Endodermal cell (in vitro differentiated cells): ENCODE data around the gene CPA4. TPM values are rescaled to one million over a fixed set of nuclear protein-coding genes. Genes with fewer than 3 reads are reported as not detected.

Source experiments
- DNase-seq: peaks from one replicate; pipeline ENCODE4 v3.0.0-alpha.2; 2017
- H3K27ac ChIP-seq: 2 replicates; pipeline ENCODE4 v1.5.1; 2013; ENCODE audit warnings: mild to moderate bottlenecking, low read depth, low read length, moderate library complexity
- H3K27me3 ChIP-seq: 2 replicates; pipeline ENCODE4 v1.6.1; 2013; ENCODE audit warnings: mild to moderate bottlenecking, low read length, moderate library complexity; ENCODE audit not compliant: insufficient read depth, control insufficient read depth, poor library complexity, severe bottlenecking
- H3K36me3 ChIP-seq: 2 replicates; pipeline ENCODE4 v1.7.0; 2013; ENCODE audit warnings: mild to moderate bottlenecking, low read length, moderate library complexity; ENCODE audit not compliant: control insufficient read depth, insufficient read depth
- H3K4me1 ChIP-seq: one replicate; pipeline ENCODE4 v1.7.0; 2013; ENCODE audit warnings: low read length; ENCODE audit not compliant: control insufficient read depth, insufficient read depth
- H3K4me3 ChIP-seq: 2 replicates; pipeline ENCODE4 v1.5.1; 2013; ENCODE audit warnings: mild to moderate bottlenecking, low read length, moderate library complexity
- H3K9ac ChIP-seq: 2 replicates; pipeline ENCODE4 v1.6.1; 2013; ENCODE audit warnings: mild to moderate bottlenecking, low read length, moderate library complexity; ENCODE audit not compliant: poor library complexity, severe bottlenecking; ENCODE audit errors: extremely low read depth
- H3K9me3 ChIP-seq: 2 replicates; pipeline ENCODE4 v1.6.1; 2013; ENCODE audit warnings: mild to moderate bottlenecking, low read length, moderate library complexity; ENCODE audit not compliant: control insufficient read depth
- H3K27ac Mint-ChIP-seq: 2 replicates; pipeline ENCODE4 v1.8.0; 2020; ENCODE audit warnings: mixed read lengths
- H3K27me3 Mint-ChIP-seq: 2 replicates; pipeline ENCODE4 v1.8.0; 2021; ENCODE audit warnings: mild to moderate bottlenecking, mixed read lengths; ENCODE audit not compliant: insufficient read depth
- H3K36me3 Mint-ChIP-seq: 2 replicates; pipeline ENCODE4 v1.8.0; 2020; ENCODE audit warnings: low read depth, mixed read lengths
- H3K4me1 Mint-ChIP-seq: 2 replicates; pipeline ENCODE4 v1.8.0; 2020; ENCODE audit warnings: mixed read lengths
- H3K4me3 Mint-ChIP-seq: 2 replicates; pipeline ENCODE4 v1.8.0; 2020; ENCODE audit warnings: mild to moderate bottlenecking, moderate library complexity, mixed read lengths
- H3K9me3 Mint-ChIP-seq: 2 replicates; pipeline ENCODE4 v1.8.0; 2020; ENCODE audit warnings: mild to moderate bottlenecking, mixed read lengths
- CTCF ChIP-seq: fragments of 200-600 bp; sonication (generic); conservative IDR thresholded peaks from 2 replicates; pipeline ENCODE4 v1.5.0; 2021; ENCODE audit warnings: antibody characterized with exemption, mild to moderate bottlenecking
- WGBS, 2 experiments: methylation state at CpG; one replicate each; pipeline versions ENCODE4 v1.1.5 to v1.1.7; 2013; ENCODE audit warnings: missing lambda C conversion rate in 2 of 2, mixed read lengths in 1 of 2; ENCODE audit not compliant: insufficient coverage in 1 of 2, insufficient read length in 1 of 2; 5-methylcytosine and 5-hydroxymethylcytosine counted together
- total RNA-seq, 2 donors: library from RNA; stranded (reverse); fragmentation: NEBNext Ultra II Directional in 1 of 2; extraction: Animal tissue kit (Norgen Biotek cat#: 25700) in 1 of 2; gene quantifications; 2 replicates in 1 of 2; 3 replicates in 1 of 2; pipeline ENCODE4 v1.2.1, GENCODE V29; 2021

Gene CPA4
- total RNA-seq, 2 donors from 2014 or later, result not detected

GRCh38 chr7:130338233-130338632 is 45.3 kb downstream of the CPA4 start:
- H3K27ac Mint-ChIP-seq, result no peak overlapping the region
- Histone ChIP-seq H3K27ac (no peak overlapping the region), H3K9ac (no peak overlapping the region), H3K27me3 (no peaks in the 10 kb centered on the region), H3K36me3 (no peaks in the 10 kb centered on the region), H3K9me3 (no peaks in the 10 kb centered on the region), H3K4me3 (no peak overlapping the region), H3K4me1 (no peaks in the 10 kb centered on the region)
- no peak overlapping the region for H3K4me3 Mint-ChIP-seq
- no peak for TF ChIP-seq CTCF
- H3K36me3 Mint-ChIP-seq, result no peaks in the 10 kb centered on the region
- WGBS, 2 experiments, result 59 to 81% methylated on average over 2 to 3 of the region's 3 CpGs
- H3K9me3 Mint-ChIP-seq, result no peaks in the 10 kb centered on the region
- H3K4me1 Mint-ChIP-seq, result peaks cover 6% of the 10 kb centered on the region
- H3K27me3 Mint-ChIP-seq, result no peaks in the 10 kb centered on the region
- peak; percentile 36 for DNase-seq

DNA sequence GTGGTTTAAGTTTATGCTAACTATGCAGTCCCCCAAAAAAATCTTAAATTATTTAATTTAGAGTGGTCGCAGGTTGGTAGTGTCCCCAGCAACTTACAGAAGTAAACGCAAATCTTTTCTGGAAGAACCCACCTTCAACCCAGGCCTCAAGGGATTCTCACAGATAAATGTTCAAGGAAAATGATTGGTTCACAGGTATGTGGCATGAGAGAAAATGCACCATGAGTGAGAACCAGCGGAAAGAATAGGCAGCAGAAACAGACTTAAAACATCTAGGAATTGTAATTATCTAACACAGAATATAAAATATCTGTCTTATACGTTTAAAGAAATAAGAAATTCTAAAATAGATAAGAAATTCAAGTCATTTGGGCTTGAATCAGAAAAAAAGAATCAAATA is 48.9 kb downstream of the CPA4 start:
- TF ChIP-seq CTCF, result no peak
- no peak overlapping the region for H3K4me3 Mint-ChIP-seq
- Histone ChIP-seq H3K9me3 (no peaks in the 10 kb centered on the region), H3K27ac (no peak overlapping the region), H3K9ac (no peak overlapping the region), H3K4me1 (no peaks in the 10 kb centered on the region), H3K4me3 (no peak overlapping the region), H3K27me3 (no peaks in the 10 kb centered on the region), H3K36me3 (no peaks in the 10 kb centered on the region)
- H3K27me3 Mint-ChIP-seq, result no peaks in the 10 kb centered on the region
- H3K4me1 Mint-ChIP-seq, result peaks cover 16% of the 10 kb centered on the region
- DNase-seq, result no peak
- H3K36me3 Mint-ChIP-seq, result no peaks in the 10 kb centered on the region
- H3K9me3 Mint-ChIP-seq, result no peaks in the 10 kb centered on the region
- no peak overlapping the region for H3K27ac Mint-ChIP-seq
- 87 to 100% methylated on average over 2 of the region's 4 CpGs for WGBS, 2 experiments

DNA sequence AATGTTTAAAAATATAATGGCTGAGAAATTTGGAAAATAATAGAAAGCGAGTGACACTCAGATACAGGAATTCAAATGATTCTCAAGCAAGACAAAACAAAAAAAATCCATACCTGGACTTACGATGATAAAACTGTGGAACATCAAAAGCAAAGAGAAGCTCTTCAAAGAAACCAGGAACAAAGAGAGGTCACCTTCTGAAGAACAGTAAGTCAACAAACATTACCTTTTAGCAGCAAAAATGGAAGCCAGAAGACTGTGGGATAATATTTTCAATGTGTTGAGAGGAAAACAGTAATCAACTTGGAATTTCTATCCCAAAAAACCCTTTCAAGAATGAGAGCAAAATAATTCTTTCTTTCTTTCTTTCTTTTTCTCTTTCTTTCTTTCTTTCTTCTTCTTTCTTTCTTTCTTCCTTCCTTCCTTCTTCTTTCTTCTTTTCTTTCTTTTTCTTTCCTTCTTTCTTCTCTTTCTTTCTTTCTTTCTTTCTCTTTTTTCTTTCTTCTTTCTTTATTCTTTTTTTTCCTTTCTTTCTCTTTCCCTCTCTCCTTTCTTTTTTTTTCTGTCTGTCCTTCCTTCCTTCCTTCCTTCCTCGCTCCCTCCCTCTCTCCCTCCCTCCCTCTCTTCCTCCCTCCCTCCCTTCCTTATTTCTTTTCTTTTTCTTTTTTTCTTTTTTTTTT is 49.9 kb downstream of the CPA4 start:
- Mint-ChIP-seq H3K9me3 (no peaks in the 10 kb centered on the region), H3K36me3 (no peaks in the 10 kb centered on the region), H3K4me1 (peaks cover 16% of the 10 kb centered on the region), H3K4me3 (no peak overlapping the region), H3K27ac (no peak overlapping the region), H3K27me3 (no peaks in the 10 kb centered on the region)
- TF ChIP-seq CTCF, result no peak
- H3K4me1 ChIP-seq, result no peaks in the 10 kb centered on the region
- H3K9ac ChIP-seq, result no peak overlapping the region
- no peak for DNase-seq
- no peak overlapping the region for H3K4me3 ChIP-seq
- H3K27me3 ChIP-seq, result no peaks in the 10 kb centered on the region
- no peak overlapping the region for H3K27ac ChIP-seq
- no peaks in the 10 kb centered on the region for H3K9me3 ChIP-seq
- 94 to 100% methylated on average over 2 to 3 of the region's 3 CpGs for WGBS, 2 experiments
- H3K36me3 ChIP-seq, result no peaks in the 10 kb centered on the region
